Measurements from ENCODE around the gene MTUS2.

Gene MTUS2

DNA sequence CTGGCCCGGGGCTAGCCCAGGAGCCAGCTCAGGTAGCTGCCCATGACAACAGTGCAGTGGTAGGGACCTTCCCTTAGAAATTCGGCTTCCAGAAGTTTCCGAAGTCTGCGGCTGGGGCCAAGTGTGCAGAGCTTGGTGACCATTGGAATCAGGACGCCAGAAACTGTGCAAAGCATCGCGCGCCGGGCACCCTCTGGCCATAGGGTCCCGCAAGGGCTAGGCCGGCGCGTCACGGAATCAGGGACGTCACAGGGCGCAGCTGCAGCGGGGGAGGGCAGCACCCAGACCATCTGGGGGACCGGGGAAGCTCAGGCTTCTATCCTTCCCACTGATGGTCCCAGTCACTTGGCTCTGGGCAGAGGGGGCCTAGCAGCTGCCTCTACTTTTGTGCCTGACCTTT lies 219.1 kb downstream of the MTUS2 start:
- DNase-seq: no peak

DNA sequence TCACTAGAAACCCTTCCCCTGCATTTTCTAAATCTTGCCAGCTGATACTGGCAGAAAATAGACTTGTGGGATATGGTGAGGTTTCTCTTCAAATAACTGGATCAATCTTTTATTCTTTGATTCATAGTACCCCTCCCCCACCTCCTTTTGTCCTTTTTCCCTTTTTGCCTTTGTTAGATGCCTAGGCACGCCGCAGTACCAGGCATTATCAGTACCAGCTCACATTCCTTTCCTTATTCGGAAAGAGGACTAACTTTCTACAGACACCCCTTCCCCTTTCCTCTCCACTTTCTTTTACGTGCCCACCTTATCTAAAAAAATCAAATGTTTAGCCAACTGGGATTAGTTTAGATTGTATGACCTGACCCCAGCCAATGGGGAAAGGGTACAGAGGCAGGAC lies 226.4 kb downstream of the MTUS2 start:
- no peak for DNase-seq

DNA sequence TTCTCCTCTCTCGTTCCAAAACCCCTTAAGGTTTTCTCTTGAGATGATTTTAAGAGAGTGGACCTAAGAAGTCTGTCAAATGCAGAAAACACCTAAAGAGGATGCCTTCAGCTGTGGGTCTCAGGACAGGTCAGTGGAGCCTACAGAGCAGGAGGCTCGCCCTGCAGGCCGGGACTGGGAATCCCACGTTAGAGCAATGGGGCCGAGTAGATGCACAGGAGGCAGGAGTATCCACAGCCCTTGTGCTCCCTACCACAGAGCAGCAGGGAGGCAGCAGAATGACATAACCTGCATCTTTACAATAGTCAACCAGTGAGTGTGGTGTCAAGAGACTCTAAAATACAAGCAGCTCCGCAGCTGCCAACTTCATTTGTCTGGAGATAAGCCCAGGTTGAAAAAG lies 229.4 kb downstream of the MTUS2 start:
- no peak for DNase-seq

DNA sequence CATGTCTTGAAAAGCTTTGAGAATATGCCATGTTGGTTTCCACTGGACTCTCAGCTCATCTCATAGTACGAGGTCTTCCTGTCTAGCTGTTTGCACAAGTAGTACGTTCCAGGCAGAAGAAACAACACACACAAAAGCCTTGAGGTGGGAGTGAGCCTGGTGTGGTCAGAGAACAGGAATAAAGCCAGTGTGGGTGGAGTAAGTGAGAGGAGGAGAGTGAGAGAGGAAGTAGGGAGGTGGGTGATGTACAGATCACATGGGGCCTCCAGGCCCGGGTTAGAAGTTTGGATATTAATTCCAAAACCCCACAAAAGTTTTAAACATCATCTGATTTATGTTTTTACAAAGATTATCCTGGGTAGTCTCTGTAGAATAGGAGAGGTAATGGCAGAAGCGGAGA lies 230.6 kb downstream of the MTUS2 start:
- DNase-seq: no peak

DNA sequence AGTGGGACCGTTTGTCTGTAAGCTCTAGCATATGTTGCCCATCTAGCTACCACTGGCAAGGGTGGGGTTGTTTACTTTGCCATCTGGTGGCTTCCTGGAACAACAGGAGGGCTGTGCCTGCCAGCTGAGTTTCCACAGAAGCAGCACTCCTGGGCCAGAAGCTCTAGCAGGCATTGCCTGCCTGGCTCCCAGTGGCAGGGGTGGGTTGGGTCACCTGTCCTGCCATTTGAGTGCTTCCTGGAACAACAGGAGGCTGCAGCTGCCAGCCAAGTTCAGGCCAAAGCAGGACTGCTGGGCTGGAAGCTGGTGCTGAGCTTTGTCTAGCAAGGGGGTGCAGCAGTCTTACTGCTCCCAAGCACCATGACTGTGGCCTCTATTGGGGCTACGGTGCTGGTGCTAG lies 239.7 kb downstream of the MTUS2 start:
- DNase-seq: peak; percentile 1

DNA sequence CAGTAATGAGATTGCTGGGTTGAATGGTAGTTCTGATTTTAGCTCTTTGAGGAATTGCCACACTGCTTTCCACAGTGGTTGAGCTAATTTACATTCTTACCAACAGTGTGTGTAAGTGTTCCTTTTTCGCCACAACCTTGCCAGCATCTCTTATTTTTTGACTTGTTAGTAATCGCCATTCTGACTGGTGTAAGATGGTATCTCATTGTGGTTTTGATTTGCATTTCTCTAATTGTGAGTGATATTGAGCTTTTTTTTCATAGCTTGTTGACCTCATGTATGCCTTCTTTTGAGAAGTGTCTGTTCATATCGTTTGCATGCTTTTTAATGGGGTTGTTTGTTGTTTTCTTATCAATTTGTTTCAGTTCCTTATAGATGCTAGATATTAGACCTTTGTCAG lies 245.0 kb downstream of the MTUS2 start:
- DNase-seq: no peak

DNA sequence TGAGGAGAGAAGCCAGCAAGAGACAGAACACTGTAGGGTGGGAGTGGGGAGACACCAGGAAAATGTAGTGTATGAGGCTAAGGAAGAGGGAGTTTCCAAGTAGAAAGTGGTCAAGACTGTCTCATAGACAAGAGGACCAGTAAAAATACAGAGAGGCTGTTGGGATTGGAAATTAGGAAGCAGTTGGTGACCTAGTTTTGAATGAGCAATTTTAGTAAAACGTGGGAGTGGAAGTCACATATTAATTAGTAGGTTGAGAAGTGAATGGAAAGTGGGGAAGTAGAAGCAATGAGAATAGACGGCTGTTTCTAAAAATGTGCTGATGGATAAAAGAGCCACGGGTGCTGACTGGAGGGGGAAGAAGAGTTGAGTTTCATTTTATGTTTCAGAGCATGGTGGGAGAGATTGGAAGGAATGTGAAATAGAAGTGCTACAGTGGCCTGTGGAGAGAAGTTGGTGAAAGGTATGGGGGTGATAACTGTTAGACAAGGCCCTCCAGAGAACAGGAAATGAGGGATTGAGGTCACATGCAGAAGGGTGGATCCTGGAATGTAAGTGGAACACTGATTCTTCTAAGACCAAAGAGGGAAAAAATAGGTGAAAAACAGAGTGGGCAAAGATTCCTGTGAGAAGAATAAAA lies 247.3 kb downstream of the MTUS2 start:
- DNase-seq: no peak

DNA sequence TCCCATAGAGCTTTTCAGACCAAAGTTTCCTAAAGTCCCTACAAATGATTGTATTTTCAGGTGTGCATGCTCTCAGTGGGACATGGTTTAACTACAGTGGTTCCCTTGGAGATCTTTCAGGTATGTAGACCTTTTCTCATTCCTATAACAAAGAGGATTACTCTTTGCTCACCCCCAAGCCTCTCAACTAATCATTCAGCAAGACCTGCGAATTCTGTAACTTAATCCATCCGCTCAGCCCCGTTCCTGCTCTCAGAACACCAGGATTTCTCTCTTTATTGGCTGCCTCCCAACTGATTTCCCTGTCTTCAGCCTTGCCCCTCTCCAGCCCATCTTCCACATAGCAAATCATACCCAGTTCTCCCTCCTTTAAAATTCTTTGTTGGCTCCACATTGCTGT lies 253.6 kb downstream of the MTUS2 start:
- DNase-seq: no peak

DNA sequence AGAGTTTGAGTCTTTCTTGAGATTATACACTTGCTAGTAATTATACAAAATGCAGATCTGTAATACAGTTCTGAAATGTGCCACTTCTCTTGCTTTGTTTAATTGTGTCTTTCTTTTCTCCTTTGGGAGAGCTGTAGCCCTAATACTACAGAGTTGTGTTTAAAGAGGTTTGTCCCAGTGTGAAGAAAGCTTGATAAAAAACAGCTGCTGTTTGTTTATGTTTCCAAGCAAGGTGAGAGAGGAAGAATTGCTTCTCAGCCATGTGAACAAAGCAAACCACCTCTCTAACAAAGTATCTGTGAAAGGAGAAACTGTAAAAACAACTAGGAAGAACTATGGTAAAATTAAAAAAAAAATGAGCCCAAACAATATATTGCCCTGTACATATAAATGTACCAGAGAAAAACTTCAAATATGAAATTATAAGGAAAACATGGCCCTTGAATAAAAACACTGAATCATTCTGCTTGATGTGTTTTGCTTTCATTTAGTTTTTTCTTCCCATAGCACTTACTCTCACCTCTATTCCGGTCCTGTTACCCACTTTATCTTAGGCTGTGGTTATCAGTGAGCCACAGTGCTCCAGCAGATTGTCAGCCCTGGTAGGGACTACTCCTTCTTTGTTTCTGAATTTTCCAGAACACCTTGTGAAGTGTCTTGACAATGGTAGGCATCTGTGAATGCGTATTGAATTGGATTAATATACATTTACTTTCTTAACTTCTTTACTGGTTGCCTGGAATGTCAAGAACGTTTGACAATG lies 257.1 kb downstream of the MTUS2 start:
- DNase-seq: no peak

DNA sequence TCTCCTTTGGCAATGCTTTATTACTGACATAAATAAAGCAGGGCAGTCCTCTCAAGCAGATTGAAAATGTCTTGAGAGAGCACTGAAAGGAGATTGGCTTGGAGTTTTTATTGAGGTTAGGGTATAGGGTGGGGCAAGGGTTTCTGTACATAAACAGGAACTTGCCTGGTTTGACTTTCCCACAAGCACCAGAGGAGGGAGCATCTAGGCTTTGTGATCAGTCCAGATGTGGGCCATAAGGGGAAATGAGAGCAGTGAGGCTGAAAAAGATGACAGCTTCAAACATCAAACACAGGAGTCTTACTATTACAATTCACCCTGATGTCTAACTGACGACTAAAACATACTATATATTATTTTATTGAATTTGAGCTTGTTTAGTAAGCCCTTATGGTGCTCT lies 260.9 kb downstream of the MTUS2 start:
- no peak for DNase-seq

DNA sequence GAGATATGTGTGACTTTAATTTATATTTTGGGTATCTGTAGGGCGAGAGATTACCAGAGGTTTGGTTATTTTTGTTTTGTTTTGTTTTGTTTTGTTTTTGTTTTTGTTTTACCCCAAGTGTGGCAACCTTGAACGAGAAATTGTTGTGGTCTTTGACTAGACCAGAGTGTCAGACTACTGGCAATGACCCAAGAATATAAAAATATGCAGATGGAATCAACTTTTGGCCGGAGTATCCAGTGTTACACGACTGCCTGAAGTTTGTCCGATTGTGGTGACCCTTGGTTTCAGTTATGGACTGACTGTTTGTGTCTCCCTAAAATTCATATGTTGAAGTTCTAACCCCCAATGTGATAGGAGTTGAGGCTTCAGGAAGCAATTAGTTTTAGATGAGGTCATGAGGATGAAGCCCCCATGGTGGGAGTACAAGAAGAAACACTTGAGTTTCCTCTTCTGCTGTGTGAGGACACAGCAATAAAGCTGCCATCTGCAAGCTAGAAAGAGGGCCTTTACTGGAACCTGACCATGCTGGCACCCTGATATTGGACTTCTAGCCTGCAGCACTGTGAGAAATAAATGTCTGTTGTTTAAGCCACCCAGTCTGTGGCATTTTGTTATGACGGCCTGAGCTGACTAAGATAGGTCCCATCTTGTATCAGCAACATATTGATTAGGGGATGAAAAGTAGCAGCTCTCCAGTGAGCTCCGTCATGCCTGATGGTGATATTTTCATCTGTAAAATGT lies 261.7 kb downstream of the MTUS2 start:
- DNase-seq: no peak

DNA sequence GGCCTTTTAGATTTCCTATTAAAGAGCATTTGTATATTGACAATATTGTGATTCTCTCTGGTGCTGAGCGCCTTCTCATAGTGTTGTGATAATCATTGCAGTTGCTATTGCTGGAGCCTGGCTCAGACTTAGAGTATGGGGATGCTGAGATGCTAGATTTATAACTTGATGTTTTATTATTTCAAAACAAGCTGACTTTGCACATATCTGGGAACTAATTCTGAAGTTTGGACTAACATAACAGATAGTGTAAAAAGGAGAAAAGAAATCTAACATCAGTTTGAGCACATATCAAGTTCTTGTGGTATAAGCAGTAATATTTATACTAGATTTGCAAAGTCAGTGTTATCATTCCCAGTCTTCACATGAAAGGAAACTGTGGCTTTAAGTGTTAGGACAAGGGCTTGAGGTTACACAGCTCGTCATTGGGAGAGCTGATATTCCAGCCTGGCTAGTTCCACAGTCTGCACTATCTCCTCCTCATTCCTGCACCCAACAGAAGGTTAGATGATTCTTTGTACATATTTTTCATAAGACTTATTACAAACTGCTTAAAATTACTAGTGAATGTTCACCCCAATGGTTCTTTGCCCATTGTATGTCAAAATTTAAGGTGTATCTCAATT lies 279.8 kb downstream of the MTUS2 start:
- DNase-seq: no peak

DNA sequence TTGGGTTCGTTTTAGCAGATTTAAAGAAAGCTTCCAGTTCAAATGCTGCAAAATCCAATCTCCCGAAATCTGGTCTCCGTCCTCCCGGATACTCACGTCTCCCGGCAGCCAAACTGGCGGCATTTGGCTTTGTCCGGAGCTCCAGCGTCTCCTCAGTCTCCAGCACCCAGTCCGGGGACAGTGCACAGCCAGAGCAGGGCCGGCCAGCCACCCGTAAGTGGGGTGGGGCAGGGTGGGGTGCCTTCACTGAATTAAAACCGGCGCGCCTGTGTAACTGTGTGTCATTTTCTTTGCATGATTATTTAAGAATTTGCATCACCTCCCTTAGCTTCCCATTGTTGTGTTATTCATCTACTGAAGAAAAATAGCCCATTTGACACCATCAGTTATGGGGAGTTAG lies 280.6 kb downstream of the MTUS2 start:
- no peak for DNase-seq

DNA sequence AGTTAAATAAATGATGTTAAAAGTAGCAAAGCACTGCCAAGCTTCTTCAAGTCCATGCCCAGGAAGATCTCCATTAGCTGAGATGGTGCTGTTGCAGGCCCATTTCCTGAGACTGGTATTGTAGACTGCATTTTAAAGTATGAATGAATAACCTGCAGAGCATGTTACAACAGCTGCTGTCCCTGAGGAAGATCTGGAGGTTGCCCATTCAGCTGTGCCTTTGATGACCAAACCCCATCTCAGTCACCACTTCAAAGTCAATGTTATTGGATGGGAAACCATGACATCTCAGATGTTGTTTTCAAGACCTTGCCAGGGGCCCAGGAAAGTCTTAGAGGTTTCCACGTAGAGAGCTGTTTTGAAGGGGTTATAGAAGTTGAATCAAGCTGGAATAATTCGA lies 281.3 kb downstream of the MTUS2 start:
- DNase-seq: no peak

DNA sequence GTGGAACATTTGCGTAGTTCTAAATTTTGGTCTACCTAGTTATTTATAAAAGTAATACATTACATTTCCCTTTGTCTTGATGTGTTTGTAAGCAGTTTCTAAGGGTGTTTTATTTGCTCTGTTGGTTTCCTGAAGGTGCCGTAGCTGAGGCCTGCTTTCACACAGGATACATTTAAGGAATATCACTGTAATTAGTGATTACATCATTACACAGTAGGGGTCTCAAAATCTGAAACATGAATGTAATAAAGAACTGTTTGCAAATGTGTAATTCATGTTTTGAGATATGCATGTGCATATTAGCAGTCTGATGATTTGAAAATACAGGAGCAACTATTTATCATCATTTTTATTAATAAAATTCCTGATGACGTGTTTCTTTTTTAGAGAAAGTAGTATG lies 281.8 kb downstream of the MTUS2 start:
- DNase-seq: no peak

DNA sequence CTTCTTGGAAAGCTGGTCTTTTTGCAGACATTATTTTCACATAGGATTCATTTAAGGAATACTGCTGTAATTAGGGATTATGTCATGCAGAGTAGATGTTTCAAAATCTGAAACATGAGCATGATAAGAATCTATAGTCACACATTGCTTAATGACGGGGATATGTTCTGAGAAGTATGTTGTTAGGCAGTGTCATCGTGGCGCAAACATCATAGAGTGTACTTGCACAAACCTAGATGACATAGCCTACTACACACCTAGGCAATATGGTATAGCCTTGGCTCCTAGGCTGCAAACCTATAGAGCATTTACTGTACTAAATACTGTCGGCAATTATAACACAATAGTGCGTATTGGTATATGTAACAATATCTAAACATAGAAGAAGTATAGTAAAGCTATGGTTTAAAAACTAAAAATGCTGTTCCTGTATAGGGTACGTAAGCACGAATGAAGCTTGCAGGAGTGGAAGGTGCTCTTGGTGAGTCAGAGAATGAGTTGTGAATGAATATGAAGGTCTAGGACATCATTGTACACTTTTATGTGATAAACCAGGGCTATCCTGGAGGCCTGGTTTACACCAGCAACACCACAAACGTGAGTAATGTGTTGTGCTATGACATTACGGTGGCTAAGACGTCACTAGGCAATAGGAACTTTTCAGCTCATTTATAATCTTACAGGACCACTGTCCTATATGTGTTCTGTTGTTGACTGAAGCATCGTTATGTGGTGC lies 283.1 kb downstream of the MTUS2 start:
- DNase-seq: no peak

DNA sequence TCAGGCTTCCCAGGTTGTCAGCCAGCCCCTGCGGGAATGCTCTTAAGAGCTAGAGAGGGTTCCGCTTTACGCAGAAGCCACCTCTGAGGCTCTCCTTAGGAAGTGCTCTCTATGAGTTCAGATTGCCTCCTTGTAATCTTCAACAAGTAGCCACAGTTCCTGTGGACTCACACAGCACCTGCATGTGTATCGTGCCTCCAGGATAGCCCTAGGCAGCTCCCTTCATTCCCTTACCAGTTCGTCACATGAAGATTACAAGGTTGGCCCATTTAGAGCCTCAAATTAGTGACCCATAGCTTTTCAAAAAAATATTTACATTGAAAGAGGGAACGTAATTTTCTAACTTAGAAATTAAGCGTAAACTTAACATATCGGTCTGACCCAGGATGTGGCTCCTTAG lies 284.3 kb downstream of the MTUS2 start:
- no peak for DNase-seq

DNA sequence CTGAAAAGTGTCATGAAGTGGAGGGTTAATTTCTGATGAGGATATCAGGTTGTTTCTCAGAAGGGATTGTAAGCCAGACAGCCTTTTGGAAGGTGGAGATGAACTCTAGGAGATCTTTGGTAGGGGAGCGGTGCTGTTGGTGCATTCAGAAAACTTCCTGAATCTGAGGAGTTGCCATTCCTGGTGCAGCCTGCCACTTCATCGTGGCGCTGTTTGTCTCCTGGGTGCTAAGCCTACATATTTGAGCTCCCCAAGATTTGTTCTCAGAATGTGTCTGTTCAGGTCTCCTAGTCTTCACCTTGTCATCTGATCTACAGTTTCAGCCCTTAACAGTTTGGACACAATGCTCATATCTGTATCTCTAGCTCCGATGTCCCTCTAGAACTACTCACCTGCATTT lies 285.6 kb downstream of the MTUS2 start:
- DNase-seq: peak; percentile 1

DNA sequence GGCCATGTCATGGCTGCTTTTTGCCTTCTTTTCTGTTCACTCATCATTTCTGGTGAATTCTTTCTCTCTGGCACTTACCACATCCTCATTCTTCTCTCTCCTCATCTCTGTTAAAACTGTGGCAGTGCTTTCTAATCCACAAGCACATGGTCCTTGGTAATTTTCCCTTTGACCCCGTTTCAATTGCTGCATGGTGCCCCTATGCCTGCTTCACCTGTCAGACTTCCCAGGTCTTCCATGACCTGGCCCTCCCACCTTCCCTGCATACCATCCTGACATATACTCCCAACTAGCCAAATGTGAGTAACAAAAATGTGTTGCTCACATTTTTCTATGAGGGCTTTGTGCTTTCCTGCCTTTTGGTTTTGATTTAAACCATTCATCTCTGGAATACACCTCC lies 286.5 kb downstream of the MTUS2 start:
- no peak for DNase-seq

DNA sequence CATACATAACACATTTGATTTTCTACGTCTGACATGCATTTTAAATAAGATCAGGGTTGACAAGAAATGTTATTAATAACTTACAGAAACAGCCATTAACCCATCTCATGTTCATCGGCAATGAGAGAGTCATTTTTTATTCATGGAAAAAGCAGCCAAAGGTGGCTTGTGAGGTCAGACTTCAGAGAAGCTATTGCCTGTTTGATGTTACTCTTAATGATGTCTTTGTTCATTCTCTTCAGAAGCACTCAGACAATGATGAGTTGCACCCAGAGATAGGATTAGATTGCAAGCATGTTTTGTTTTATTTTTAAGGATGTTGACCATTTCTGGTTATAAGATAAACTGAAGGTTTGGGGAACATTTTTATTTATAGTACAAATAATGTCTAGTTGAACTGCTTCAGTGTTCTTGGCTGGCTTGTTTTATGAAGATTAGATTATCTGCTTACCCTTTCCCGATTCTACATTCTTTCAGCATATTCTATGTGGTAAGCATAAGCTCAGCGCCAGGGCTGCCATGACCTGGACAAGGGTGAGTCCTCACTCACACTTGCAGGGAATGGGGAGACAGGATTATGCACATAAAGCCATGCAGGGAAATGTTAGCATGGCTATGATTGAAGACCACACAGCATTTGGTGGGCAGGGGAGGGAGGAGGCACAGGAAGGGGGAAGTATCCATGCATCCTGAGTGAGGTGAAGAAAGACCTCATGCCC lies 288.1 kb downstream of the MTUS2 start:
- no peak for DNase-seq

DNA sequence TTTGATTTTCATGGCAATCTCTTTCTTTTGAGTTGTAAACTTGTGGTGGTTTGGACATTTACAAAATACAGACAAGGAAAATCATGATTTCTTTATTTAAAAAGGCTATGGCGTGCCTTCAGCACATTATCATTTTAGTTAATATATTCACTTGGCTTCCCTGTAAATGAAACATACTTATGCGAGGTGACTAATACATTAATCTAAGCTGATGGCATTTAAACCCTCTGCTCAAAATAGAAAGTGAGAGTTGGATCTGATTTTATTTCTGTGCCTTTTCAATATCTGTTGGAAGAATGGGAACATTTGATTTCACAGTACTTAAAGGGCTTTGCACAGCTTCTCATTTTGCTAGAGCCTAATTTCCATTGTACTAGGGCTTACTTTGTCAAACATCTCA lies 289.8 kb downstream of the MTUS2 start:
- no peak for DNase-seq

DNA sequence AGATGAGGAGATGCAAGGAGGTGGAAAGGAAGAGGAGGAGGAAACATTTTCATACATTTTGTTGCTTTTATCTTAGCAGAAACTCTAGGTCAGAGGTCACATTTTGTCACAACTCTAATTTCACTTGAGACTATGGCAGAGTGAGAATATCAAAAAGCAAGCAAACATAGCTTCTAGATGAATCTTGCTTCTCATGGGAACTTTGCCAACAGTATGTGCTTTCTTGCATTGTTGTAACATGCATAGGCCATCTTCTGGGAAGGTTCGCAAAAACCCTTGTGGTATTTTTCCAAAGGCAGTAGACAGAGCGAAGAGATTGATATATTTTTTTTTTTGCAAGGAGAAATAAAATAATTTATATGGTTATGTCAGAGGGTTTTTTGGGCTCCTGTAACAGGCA lies 291.3 kb downstream of the MTUS2 start:
- no peak for DNase-seq
